Ramos (cell line): Measurements from ENCODE around the gene TRAPPC5.

Source experiments
- in situ Hi-C: fragments of 300-500 bp; cut with MboI; formaldehyde crosslinking; loops from one replicate; pipeline ENCODE4 v1.14.3; 2022; ENCODE audit warnings: low sequenced_read_pairs; ENCODE audit not compliant: unreplicated experiment

TRAPPC5 gene

GRCh38 chr19:7729211-7729610 is 48.6 kb downstream of the TRAPPC5 start:
- in situ Hi-C loops, result no loop called here

GRCh38 chr19:7729831-7730285 is 49.2 kb downstream of the TRAPPC5 start:
- in situ Hi-C loops, result no loop called here

GRCh38 chr19:7730286-7731217 is 49.9 kb downstream of the TRAPPC5 start:
- in situ Hi-C loops, result no loop called here

- in situ Hi-C loops, result no loop called here
Measured at GRCh38 chr19:7731218-7731595, 50.6 kb downstream of the TRAPPC5 start.

GRCh38 chr19:7731615-7732014 is 51.0 kb downstream of the TRAPPC5 start:
- in situ Hi-C loops, result no loop called here

- in situ Hi-C loops, result no loop called here
Measured at GRCh38 chr19:7732045-7732444, 51.4 kb downstream of the TRAPPC5 start, which contains the start of gene CLEC4G. Gene CLEC4G (minus strand): TSS chr19:7732110. CDS start chr19:7732102, 8 bp downstream.

GRCh38 chr19:7733376-7733775 is 52.7 kb downstream of the TRAPPC5 start:
- in situ Hi-C loops, result no loop called here

GRCh38 chr19:7734220-7735203 is 53.9 kb downstream of the TRAPPC5 start:
- in situ Hi-C loops, result no loop called here

- in situ Hi-C loops, result no loop called here
Measured at GRCh38 chr19:7736148-7736547, 55.5 kb downstream of the TRAPPC5 start.

GRCh38 chr19:7737215-7737614 is 56.6 kb downstream of the TRAPPC5 start:
- in situ Hi-C loops, result no loop called here
